ENCODE data around the gene TMEM81.

The TMEM81 gene

GRCh38 chr1:205059660-205060059 lies 24.6 kb downstream of the TMEM81 start:
- no peak for DNase-seq (ENCODE audit: low read depth)

DNA sequence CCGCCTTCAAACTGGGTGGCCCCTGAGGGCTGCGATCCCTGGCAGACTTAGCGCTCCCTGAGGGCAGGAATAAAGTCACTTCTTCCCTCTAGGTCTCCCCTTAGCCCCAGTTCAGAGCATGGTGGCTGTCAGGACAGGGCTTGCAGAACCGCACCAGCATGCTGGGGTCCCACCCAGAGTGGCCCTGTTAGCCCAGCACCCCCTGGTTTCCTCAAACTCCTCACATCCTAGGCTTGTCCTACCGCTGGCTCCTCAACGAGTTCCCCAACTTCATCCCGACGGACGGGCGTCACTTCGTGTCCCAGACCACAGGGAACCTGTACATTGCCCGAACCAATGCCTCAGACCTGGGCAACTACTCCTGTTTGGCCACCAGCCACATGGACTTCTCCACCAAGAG lies 25.4 kb downstream of the TMEM81 start:
- DNase-seq (ENCODE audit: low read depth) = no peak

- no peak for DNase-seq (ENCODE audit: low read depth)
These were observed 26.3 kb downstream of the TMEM81 start for GRCh38 chr1:205057808-205058575.

- no peak for DNase-seq (ENCODE audit: low read depth)
These were observed 27.2 kb downstream of the TMEM81 start for GRCh38 chr1:205056956-205057568.

DNA sequence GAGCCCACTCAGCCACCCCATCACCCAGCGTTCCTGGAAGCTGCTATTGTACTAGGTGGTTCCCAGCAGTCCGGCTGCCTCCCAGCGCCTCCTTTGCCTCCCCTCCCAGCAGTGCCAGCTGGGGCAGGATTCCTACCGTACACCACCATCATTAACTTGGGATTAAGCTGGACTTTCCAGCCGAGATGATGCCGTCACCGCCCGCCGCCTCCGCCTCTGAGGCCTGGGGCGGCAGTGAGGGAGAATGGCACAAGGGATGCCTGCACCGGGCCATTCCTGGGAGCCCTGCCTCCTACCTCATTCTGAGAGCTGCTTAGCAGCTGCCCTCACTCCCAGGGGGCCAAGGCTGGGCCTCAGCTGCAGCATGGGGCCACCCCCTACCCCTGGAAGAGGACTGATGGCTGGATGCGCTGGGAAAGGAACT lies 28.1 kb downstream of the TMEM81 start:
- DNase-seq (ENCODE audit: low read depth) = no peak

DNA sequence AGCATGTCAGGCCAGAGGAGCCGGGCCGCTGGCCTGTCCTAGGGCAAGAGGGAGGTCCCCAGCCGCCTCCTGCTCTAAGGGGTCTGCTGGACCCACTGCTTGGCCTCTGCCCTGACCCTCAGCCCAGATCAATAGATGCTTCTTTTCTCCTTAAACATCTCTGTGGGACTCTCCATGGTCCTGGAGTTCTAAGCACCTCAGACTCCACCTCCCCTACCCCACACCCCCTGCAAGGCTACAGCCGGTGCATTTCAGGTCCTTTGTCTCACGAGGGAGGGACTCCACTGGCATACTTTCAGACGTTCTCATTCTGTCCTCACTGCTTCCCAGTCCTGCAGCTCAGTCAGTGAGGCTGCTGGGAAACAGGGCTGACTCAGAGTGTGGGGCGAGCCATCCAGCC lies 30.2 kb downstream of the TMEM81 start:
- no peak for DNase-seq (ENCODE audit: low read depth)

GRCh38 chr1:205053296-205053695 lies 31.0 kb downstream of the TMEM81 start:
- DNase-seq (ENCODE audit: low read depth) = no peak

GRCh38 chr1:205052690-205053089 lies 31.6 kb downstream of the TMEM81 start:
- DNase-seq (ENCODE audit: low read depth) = no peak

DNA sequence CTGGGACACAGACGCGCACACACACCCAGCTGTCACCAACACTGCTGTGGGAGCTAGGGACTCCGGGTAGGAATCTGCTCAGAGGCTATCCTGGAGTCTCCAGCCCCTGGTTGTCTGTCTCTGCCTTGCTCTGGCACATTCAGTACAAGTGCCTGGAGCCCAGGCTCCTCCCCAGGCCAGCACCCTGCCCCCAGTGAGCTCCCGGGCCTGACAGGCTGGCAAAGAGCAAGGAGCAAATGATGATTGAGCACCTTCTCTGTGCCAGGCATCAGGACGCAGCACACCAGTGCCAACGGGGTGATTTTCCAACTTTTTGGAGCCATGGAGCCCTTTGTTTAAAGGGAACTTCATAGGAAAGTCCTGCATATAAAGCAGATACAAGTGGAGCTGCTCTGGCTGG lies 34.8 kb downstream of the TMEM81 start:
- no peak for DNase-seq (ENCODE audit: low read depth)

DNA sequence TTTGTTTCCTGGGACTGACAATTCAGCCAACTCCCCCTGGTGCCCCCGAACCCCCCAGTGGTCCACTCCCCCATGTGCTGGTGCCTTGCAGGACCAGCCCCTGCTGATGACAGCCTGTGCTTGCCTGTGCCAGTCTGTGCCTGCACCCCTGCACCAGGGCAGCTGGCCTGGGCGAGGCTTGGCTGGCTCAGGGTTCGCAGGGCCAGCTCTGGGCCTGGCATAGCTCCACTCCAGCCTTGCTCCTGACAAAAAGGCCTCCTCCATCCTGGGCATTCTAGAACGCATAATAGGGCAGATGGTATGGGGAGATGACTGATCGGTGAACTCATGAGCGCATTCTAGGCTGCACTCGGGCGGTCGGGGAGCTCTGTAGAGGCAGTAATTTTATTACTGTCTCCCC lies 35.9 kb downstream of the TMEM81 start:
- DNase-seq (ENCODE audit: low read depth) = no peak

DNA sequence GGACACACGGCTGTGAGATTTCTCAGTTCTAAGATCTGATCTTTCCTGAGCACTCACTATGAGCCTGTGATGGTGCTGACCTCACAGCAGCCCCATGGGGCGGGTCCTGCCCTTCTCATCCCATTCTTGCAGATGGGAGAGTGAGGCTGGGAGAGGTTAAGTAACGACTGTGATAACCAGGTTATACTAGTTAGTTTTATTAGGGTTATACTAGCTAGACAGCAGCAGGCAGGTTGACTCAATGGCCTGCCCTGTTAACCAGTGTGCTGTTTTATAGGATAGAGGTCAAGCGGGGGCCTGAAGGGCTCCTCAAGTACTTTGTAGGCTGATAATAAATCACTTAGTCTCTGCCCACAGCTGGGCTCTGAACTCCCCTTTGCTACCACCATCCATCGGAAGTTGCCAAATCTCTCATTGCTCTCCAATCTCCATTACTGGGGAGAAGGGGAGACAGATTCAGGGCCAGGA lies 36.5 kb downstream of the TMEM81 start:
- no peak for DNase-seq (ENCODE audit: low read depth)

DNA sequence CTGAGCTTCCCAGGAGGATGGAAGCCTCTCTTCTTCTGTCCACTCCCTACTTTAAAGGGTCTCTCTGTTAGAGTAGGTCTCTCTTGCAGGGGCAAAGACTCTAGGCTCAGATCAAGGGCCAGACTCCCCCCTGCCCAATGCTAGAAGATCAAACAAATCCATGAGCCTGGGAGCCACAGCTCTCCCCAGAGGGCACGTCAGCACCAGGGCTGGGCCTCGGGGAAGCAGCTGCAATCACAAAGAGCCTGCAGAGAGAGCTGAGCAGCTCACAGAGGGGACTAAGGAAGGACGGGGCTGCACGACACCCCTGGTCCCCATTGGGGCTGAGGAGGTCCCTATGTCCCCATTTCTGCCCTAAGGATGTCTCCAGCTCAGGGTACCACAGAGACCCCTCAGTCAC lies 37.4 kb downstream of the TMEM81 start:
- DNase-seq (ENCODE audit: low read depth) = no peak

DNA sequence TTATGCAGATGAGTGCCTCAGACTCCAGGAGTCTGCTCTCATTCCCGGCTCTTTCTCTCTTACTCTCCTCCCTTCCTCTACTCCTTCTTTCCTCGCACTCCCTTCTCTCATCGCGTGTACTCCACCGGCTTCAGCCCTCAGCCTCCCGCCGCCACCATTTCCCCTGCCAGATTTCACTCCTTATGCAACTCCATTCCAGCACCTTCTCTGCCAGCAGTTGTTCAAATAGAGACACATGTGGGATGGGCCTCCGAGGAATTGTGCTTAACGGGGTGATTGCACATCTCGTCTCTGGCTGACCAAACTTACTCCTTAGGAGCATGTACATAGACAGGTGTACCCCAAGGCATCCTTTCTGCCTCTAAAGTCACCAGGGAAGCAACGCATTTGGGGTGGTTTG lies 39.1 kb downstream of the TMEM81 start:
- DNase-seq (ENCODE audit: low read depth) = no peak

GRCh38 chr1:205044741-205045140 lies 39.5 kb downstream of the TMEM81 start:
- no peak for DNase-seq (ENCODE audit: low read depth)

DNA sequence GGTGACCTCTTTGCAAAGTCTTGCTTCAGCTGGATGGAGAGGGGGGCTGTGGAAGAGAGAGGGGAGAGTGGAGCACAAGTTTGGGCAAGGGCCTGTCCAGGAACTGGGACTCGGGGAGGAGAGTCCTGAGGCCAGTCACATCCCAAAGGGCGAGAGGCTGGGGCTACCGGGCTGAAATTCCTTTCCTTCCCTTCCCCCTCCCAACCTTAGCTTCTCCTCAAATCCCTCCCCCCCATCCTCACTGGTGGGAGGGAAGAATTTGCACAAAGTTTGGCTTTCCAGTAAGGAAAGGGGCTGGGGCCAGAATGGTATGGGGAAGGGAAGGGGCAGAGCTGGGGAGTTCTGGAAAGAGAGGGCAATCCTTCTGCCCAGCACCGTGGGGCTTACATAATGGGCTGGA lies 40.4 kb downstream of the TMEM81 start:
- no peak for DNase-seq (ENCODE audit: low read depth)

GRCh38 chr1:205042911-205043806 lies 41.1 kb downstream of the TMEM81 start, which contains the start of gene CNTN2:
Gene CNTN2, plus strand, starts transcription at chr1:205043212. Its CDS starts 9,974 bp downstream, at chr1:205053186.
- no peak for DNase-seq (ENCODE audit: low read depth)

DNA sequence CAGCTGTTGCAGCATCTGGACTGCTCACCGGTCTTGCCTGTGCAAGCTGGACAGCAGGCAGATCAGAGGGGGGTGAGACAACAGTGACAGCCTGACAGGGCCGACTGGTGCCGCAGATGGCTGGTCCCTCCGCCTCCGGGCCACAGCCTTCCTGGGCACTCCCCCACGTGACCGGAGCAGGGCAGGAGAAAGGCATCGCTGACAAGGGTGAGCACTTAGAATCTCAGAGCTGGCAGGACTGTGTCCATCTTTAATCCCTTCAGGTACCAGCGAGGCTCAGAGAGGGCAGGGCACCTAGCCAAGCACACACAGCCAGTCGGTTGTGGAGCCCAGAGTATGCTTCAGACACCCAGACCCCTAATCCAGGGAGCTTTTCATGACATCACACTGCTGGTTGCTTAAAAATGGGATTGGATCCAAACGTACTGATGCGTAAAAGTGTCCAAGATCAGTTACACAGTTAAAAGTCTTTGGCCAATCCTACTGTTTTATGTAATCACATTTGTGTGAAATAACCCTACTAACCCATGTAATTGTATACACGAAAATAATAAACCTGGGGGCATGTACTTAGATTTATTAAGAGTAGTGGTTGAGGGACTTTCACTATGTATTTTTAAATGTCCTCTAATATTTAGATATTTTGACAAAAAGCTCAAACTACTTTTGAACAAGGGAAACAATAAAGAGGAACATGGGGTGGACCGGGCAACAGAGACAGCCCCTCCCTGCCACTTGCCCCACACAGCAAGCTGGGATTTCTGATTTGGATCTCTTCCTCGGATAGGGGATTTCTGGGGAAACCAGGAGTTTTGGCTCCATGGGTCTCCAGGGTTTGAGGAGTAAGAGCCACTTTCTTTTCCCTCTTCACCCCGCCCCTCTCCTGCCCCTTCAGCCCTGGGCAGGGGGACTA lies 42.0 kb downstream of the TMEM81 start:
- no peak for DNase-seq (ENCODE audit: low read depth)

DNA sequence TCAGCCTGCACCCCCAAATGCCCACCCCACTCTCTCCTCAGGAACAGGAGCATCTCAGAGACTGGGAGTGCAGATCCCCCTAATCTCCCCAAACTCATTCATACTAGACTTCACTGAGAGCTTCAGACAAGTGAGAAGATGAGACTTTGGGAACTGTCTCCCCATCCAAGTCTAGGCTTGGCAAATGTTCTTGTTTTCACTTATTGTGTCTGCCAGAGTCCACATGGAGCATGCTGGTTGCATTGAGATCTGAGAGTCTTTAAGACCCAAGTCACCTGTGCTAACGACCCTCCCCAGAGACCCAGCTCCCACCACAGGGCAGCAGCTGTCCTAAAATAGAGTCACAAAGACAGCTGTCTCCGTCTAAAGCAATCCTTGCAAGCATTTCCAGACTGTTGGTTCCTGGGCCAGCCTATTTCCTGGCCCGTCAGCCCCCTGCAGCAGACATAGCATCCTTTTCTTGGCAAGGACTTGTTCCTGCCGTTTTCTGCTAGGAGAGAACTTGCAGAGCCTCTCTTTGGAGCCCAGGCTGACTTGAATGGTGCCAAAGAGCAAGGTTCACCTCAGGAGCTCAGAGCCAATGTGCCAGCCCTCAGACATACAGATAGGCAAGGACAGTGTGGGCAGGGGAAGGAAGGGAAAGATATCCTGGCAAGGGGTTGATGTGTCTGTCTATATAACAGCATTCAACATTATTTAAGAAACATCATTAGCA lies 43.1 kb downstream of the TMEM81 start:
- no peak for DNase-seq (ENCODE audit: low read depth)

GRCh38 chr1:205038132-205038786 lies 46.0 kb downstream of the TMEM81 start:
- DNase-seq (ENCODE audit: low read depth) = no peak

- DNase-seq (ENCODE audit: low read depth) = no peak
These were observed 46.7 kb downstream of the TMEM81 start for GRCh38 chr1:205037539-205037938.

Data from GM04503 (cell line).